Measurements from ENCODE around the gene CALHM2.
"Not testable (repeated sequence)": the region's sequence is repeated elsewhere in the genome, so short reads cannot be mapped to it uniquely, and the experiment has no call there.

CALHM2 gene

GRCh38 chr10:103451831-103452505 lies at the start of gene CALHM2:
Gene CALHM2 (minus strand): TSS chr10:103452370. CDS start chr10:103449941, 2,429 bp downstream.
- peak; percentile 29 to 58 (median 46) for DNase-seq (ENCODE audit: low read depth in 2 of 3, low spot score in 1 of 3)

- no peak for DNase-seq (ENCODE audit: low read depth in 2 of 3, low spot score in 1 of 3)
Observed at GRCh38 chr10:103501186-103501585, 49.0 kb upstream of the CALHM2 start.

GRCh38 chr10:103500481-103500880 lies 48.3 kb upstream of the CALHM2 start:
- no peak for DNase-seq (ENCODE audit: low read depth in 2 of 3, low spot score in 1 of 3)

- DNase-seq (ENCODE audit: low read depth in 2 of 3, low spot score in 1 of 3), result no peak
Observed at GRCh38 chr10:103499881-103500280, 47.7 kb upstream of the CALHM2 start.

GRCh38 chr10:103498936-103499638 lies 46.9 kb upstream of the CALHM2 start:
- no peak for DNase-seq (ENCODE audit: low read depth in 2 of 3, low spot score in 1 of 3)

- no peak for DNase-seq (ENCODE audit: low read depth in 2 of 3, low spot score in 1 of 3)
Observed at GRCh38 chr10:103497161-103497915, 45.2 kb upstream of the CALHM2 start.

GRCh38 chr10:103495321-103495720 lies 43.2 kb upstream of the CALHM2 start:
- no peak for DNase-seq (ENCODE audit: low read depth in 2 of 3, low spot score in 1 of 3)

GRCh38 chr10:103493916-103494877 lies 42.0 kb upstream of the CALHM2 start:
- no peak for DNase-seq (ENCODE audit: low read depth in 2 of 3, low spot score in 1 of 3)

- DNase-seq (ENCODE audit: low read depth in 2 of 3, low spot score in 1 of 3), result no peak
Observed at GRCh38 chr10:103493362-103493915, 41.3 kb upstream of the CALHM2 start, which contains the start of gene NEURL1. Gene NEURL1 (plus strand): TSS chr10:103493705. CDS start chr10:103494388, 683 bp downstream.

- no peak for DNase-seq (ENCODE audit: low read depth in 2 of 3, low spot score in 1 of 3)
Observed at GRCh38 chr10:103492655-103493261, 40.6 kb upstream of the CALHM2 start.

- DNase-seq (ENCODE audit: low read depth in 2 of 3, low spot score in 1 of 3), result no peak
Observed at GRCh38 chr10:103491729-103492364, 39.7 kb upstream of the CALHM2 start.

GRCh38 chr10:103490986-103491314 lies 38.8 kb upstream of the CALHM2 start:
- no peak for DNase-seq (ENCODE audit: low read depth in 2 of 3, low spot score in 1 of 3)

GRCh38 chr10:103487410-103487708 lies 35.2 kb upstream of the CALHM2 start:
- DNase-seq (ENCODE audit: low read depth in 2 of 3, low spot score in 1 of 3), result no peak

- not testable (repeated sequence) for DNase-seq (ENCODE audit: low read depth in 2 of 3, low spot score in 1 of 3)
Observed at GRCh38 chr10:103486635-103487409, 34.7 kb upstream of the CALHM2 start.

GRCh38 chr10:103481974-103482531 lies 29.9 kb upstream of the CALHM2 start:
- DNase-seq (ENCODE audit: low read depth in 2 of 3, low spot score in 1 of 3), result peak in 1 of 3 donors; percentile 49

GRCh38 chr10:103480521-103480920 lies 28.4 kb upstream of the CALHM2 start:
- no peak for DNase-seq (ENCODE audit: low read depth in 2 of 3, low spot score in 1 of 3)

GRCh38 chr10:103479135-103479534 lies 27.0 kb upstream of the CALHM2 start, which contains the start of gene CALHM3:
Gene CALHM3 (minus strand): TSS chr10:103479240. CDS start chr10:103479032, 208 bp downstream.
- no peak for DNase-seq (ENCODE audit: low read depth in 2 of 3, low spot score in 1 of 3)

- no peak for DNase-seq (ENCODE audit: low read depth in 2 of 3, low spot score in 1 of 3)
Observed at GRCh38 chr10:103478671-103479070, 26.5 kb upstream of the CALHM2 start.
